B cell (primary cell): ENCODE data around the gene TBX4.

Source experiments
- CTCF ChIP-seq: fragments of 200-600 bp; IDR thresholded peaks from one replicate; pipeline ENCODE4 v1.8.0; 2022; ENCODE audit warnings: antibody characterized with exemption, mild to moderate bottlenecking
- EZH2 ChIP-seq: IDR thresholded peaks from 2 replicates; pipeline ENCODE4 v1.6.1; 2012; ENCODE audit warnings: borderline replicate concordance, low read depth, mild to moderate bottlenecking, moderate library complexity, low read length; ENCODE audit not compliant: insufficient read depth, poor library complexity, severe bottlenecking

- TF ChIP-seq CTCF, result no peak
- TF ChIP-seq EZH2, result no peak
Measured at GRCh38 chr17:61415374-61416210, 36.6 kb upstream of the TBX4 start.
